Immature natural killer cell (primary cell): Measurements from ENCODE around the gene SLC22A23. TPM values are rescaled to one million over a fixed set of nuclear protein-coding genes. Genes with fewer than 3 reads are reported as not detected.
"Not testable (repeated sequence)": the region's sequence is repeated elsewhere in the genome, so short reads cannot be mapped to it uniquely, and the experiment has no call there.

Experiments used
- DNase-seq, 3 donors: peaks; one replicate each; pipeline ENCODE4 v3.0.0; 2022; ENCODE audit warnings: mixed read lengths in 1 of 3
- H3K27ac Mint-ChIP-seq, 6 donors: one replicate each; pipeline ENCODE4 v1.8.0; 2020; ENCODE audit warnings: mixed read lengths in 6 of 6, mild to moderate bottlenecking in 5 of 6, inconsistent platforms in 4 of 6, moderate library complexity in 3 of 6
- H3K27me3 Mint-ChIP-seq, 3 donors: one replicate each; pipeline ENCODE4 v1.8.0; 2020 to 2021; ENCODE audit warnings: low read depth in 3 of 3, mild to moderate bottlenecking in 3 of 3, mixed read lengths in 3 of 3, moderate library complexity in 3 of 3, inconsistent platforms in 1 of 3
- H3K36me3 Mint-ChIP-seq, 3 donors: one replicate each; pipeline ENCODE4 v1.8.0; 2020; ENCODE audit warnings: mixed read lengths in 3 of 3, inconsistent platforms in 2 of 3, mild to moderate bottlenecking in 2 of 3
- H3K4me1 Mint-ChIP-seq, 2 donors: one replicate each; pipeline ENCODE4 v1.8.0; 2020; ENCODE audit warnings: inconsistent platforms in 2 of 2, mild to moderate bottlenecking in 2 of 2, mixed read lengths in 2 of 2, moderate library complexity in 1 of 2
- H3K4me3 Mint-ChIP-seq, 5 donors: one replicate each; pipeline ENCODE4 v1.8.0; 2020; ENCODE audit warnings: mild to moderate bottlenecking in 5 of 5, mixed read lengths in 5 of 5, inconsistent platforms in 3 of 5, moderate library complexity in 3 of 5
- H3K9me3 Mint-ChIP-seq, 6 donors: one replicate each; pipeline ENCODE4 v1.8.0; 2020; ENCODE audit warnings: mild to moderate bottlenecking in 6 of 6, mixed read lengths in 6 of 6, inconsistent platforms in 4 of 6, moderate library complexity in 3 of 6
- polyA plus RNA-seq, 3 donors: library from polyadenylated mRNA; unstranded; fragments of 300-500 nt; fragmentation: Illumina TruSeq; gene quantifications; one replicate each; pipeline ENCODE4 v1.2.3, GENCODE V29; 2021

The SLC22A23 gene
- polyA plus RNA-seq, 3 donors from 2014 or later, result 0.14 to 0.21 TPM; not detected in 1

DNA sequence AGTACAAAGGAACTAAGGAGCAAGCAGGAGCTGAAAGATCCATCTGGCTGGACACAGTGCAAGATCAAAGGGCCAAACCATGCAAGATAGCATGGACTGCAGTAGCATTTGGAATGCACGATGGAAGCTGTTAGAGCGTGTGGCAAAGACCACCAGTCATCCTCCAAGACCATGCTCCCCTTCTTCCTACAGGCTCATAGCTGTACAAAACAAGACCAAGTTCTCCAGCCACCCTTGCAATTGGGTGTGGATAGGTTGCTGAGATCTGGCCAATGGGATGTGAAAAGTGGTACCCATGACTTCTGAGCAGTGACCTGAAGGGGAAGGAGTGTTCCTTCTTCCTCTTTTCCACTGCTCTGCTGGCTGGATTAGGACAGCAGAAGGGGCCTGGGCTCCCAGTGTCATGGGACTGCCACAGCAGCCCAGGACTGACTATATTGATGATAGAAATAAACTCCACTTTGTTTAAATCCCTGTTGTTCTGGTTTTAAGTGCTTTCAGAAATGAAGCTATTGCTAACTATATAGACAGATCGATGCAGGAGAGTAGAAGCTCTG is 64.9 kb downstream of the SLC22A23 start:
- Mint-ChIP-seq H3K27ac (no peak overlapping the region), H3K4me1 (no peaks in the 10 kb centered on the region), H3K27me3 (peaks cover 0 to 12% (median 3%) of the 10 kb centered on the region in 3 donors), H3K9me3 (no peaks in the 10 kb centered on the region), H3K36me3 (no peaks in the 10 kb centered on the region), H3K4me3 (no peak overlapping the region)
- no peak for DNase-seq

DNA sequence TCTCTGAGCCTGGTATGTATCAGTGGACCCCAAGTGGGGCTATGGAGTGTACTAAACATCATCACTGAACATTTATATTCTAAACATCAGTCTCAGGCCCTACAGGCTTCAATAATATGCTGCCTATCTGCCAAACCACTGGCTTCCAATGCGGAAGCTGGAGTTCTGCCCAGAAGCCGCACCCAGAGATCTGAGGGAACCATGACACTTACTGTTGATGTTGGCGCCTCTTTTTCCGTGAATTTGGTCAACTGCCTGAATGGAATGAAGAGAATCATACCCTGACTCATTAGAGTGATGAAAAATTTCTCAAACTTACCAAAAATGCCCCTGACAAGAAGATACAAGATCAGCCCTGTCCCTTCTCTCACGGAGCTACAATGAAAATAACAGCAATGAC is 66.2 kb downstream of the SLC22A23 start:
- no peak overlapping the region for H3K27ac Mint-ChIP-seq
- H3K4me3 Mint-ChIP-seq, result no peak overlapping the region
- no peaks in the 10 kb centered on the region for H3K4me1 Mint-ChIP-seq
- H3K27me3 Mint-ChIP-seq, result peaks cover 0 to 15% (median 3%) of the 10 kb centered on the region in 3 donors
- no peaks in the 10 kb centered on the region for H3K36me3 Mint-ChIP-seq
- DNase-seq, result no peak
- H3K9me3 Mint-ChIP-seq, result no peaks in the 10 kb centered on the region

DNA sequence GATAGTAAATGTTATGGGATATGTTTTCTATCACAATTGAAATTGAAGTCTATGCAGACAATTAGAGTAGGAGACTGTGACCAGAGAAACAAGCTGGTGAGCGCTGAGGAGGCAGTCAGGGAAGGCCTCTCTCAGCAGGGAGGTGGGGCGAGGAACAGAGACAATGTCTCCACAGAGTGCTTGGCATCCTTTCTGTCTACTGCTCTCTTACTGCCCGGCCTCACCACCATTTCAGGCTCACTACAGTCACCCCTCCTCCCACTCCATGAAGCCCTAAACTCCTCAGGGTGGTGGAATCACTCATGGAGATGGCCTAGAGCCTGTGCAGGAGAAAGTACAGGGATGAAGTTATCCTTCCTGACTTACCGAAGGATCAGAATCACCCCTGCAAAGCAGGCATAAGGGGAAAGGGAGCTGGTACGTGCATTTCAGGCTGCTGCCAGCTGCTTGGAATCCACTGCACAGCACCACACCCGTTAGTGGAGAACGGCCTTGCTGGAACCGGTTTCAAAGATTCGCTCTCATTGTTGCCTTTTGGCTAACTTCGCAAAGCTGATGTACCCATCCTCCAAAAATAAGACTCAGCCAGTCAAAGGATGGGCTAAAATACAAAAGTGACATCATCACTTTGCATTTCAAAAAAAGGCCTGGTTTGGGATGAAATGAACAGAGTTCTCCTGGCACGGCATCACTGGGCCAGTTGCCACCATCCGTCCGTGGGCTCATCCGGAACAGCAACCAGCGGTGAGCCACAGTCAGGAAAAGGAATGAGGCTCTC is 67.3 kb downstream of the SLC22A23 start:
- H3K4me1 Mint-ChIP-seq, result no peaks in the 10 kb centered on the region
- no peaks in the 10 kb centered on the region for H3K36me3 Mint-ChIP-seq
- H3K27me3 Mint-ChIP-seq, result peaks cover 3 to 15% (median 3%) of the 10 kb centered on the region in 3 donors
- no peak overlapping the region for H3K27ac Mint-ChIP-seq
- no peak overlapping the region for H3K4me3 Mint-ChIP-seq
- no peaks in the 10 kb centered on the region for H3K9me3 Mint-ChIP-seq
- DNase-seq, result no peak

DNA sequence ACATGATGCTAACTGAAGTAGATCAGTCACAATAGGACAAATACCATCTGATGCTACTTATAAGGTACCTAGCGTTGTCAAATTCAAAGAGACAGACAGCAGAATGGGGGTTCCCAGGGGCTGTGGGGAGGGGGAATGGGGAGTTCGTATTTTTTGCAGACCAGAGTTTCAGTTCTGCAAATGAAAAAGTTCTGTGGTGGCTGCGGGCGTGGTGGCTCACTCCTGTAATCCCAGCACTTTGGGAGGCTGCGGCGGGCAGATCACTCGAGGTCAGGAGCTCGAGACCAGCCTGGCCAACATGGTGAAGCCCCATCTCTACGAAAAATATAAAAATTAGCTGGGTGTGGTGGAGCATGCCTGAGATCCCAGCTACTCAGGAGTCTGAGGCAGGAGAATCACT is 68.1 kb downstream of the SLC22A23 start:
- H3K4me3 Mint-ChIP-seq, result no peak overlapping the region
- H3K27ac Mint-ChIP-seq, result no peak overlapping the region
- no peaks in the 10 kb centered on the region for H3K9me3 Mint-ChIP-seq
- DNase-seq, result no peak
- H3K4me1 Mint-ChIP-seq, result no peaks in the 10 kb centered on the region
- peaks cover 3 to 15% (median 6%) of the 10 kb centered on the region in 3 donors for H3K27me3 Mint-ChIP-seq
- no peaks in the 10 kb centered on the region for H3K36me3 Mint-ChIP-seq

DNA sequence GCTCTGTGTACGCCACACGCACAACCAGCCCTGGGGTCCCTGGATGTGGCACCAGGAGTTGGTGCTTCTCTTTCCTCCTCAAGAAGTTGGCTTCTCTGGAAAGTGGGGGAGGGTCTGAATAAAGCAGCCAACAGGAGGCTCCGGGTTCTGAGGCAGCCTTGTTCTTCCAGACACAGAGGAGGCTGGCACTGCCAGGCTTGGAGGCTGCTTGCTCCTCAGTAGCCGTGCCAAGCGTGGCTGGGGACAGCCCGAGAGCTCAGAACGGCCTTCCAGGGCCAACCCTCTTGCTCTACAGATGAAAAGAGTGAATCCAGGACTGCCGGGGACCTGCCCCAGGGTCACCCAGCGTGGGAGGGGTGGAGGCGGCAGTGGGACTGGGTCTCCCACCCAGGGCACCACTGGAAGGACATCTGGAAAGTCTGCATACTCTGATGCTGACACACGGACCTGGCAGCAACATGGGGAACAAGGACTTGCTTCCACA is 70.4 kb downstream of the SLC22A23 start:
- Mint-ChIP-seq H3K36me3 (no peaks in the 10 kb centered on the region), H3K27ac (no peak overlapping the region), H3K4me1 (no peaks in the 10 kb centered on the region), H3K9me3 (no peaks in the 10 kb centered on the region), H3K4me3 (no peak overlapping the region), H3K27me3 (peaks cover 3 to 23% (median 6%) of the 10 kb centered on the region in 3 donors)
- DNase-seq, result no peak

DNA sequence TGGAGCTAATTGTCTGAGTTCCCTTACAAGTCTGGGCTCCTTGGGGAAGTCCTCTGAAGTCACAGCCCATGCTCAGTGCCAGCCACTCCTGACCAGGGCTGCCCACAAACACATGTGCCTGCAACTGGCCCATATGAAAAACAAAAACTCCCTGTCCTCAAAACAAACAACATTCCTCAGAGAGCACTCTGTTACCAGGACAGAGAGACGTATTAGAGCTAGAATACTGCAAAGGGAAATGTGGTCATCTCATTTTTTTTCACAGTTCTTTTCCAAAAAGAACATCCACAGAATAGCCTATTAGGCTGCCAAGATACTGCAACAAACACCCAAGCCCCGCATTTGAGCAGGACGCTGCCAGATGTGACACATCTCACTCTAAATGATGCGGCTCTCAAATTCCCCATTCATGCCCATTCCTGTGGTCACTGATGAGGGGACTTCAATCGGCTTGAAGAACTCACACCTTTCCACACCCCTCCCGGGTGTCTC is 71.1 kb downstream of the SLC22A23 start:
- H3K9me3 Mint-ChIP-seq, result no peaks in the 10 kb centered on the region
- peaks cover 3 to 23% (median 6%) of the 10 kb centered on the region in 3 donors for H3K27me3 Mint-ChIP-seq
- H3K4me3 Mint-ChIP-seq, result no peak overlapping the region
- no peak for DNase-seq
- H3K36me3 Mint-ChIP-seq, result no peaks in the 10 kb centered on the region
- no peak overlapping the region for H3K27ac Mint-ChIP-seq
- H3K4me1 Mint-ChIP-seq, result no peaks in the 10 kb centered on the region

DNA sequence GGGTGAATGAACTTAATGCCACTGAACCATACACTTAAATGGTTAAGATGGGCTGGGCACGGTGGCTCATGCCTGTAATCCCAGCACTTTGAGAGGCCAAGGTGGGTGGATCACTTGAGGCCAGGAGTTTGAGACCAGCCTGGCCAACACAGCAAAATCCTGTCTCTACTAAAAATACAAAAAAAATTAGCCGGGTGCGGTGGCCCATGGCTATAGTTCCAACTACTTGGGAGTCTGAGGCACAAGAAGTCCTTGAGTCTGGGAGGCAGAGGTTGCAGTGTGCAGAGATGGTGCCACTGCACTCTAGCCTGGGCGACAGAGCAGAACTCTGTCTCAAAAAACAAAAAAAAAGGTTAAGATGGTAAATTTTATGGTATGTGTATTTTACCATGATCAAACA is 71.7 kb downstream of the SLC22A23 start:
- H3K27me3 Mint-ChIP-seq, result peaks cover 3 to 25% (median 6%) of the 10 kb centered on the region in 3 donors
- H3K27ac Mint-ChIP-seq, H3K4me3 Mint-ChIP-seq, H3K36me3 Mint-ChIP-seq, H3K9me3 Mint-ChIP-seq, H3K4me1 Mint-ChIP-seq, DNase-seq: not testable (repeated sequence)

DNA sequence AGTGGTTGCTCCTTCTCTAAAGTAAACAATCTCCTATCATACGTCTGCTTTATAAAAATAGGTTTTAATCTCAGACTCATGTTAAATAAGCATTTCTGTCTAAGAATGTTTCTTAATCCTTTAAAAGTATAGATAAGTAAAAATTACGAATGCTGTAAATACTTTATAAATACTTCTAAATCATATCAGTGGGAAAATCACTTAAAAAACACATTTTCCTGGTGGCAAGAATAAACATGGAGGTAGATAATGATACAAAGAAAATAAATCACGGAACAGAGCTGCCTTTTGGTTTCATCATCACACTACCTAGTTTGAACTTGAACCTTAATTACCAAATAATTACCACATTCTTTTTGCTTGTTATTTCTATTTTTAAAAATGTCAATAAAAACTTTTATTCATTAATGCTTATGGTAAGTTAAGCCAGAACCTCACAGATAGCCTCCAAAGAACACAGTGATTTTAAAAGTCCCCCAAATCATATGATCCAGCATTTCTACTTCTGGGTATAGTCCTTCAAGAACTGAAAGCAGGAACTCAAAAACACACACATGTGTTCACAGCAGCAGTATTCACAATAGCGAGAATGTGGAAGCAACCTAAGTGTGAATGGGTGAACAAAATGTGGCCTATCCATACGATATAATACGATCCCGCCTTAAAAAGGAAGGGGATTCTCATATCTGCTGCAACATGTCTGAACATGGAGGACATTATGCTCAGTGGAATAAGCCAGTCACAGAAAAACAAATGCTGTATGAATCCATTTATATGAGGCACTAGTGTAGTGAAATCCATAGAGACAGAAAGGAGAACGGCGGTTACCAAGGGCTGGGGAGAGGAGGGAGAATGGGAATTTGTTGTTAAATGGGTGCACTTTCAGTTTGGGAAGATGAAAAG is 72.4 kb downstream of the SLC22A23 start:
- Mint-ChIP-seq H3K4me3 (no peak overlapping the region), H3K27ac (no peak overlapping the region), H3K27me3 (peaks cover 3 to 30% (median 10%) of the 10 kb centered on the region in 3 donors), H3K9me3 (no peaks in the 10 kb centered on the region), H3K36me3 (no peaks in the 10 kb centered on the region), H3K4me1 (no peaks in the 10 kb centered on the region)
- no peak for DNase-seq

DNA sequence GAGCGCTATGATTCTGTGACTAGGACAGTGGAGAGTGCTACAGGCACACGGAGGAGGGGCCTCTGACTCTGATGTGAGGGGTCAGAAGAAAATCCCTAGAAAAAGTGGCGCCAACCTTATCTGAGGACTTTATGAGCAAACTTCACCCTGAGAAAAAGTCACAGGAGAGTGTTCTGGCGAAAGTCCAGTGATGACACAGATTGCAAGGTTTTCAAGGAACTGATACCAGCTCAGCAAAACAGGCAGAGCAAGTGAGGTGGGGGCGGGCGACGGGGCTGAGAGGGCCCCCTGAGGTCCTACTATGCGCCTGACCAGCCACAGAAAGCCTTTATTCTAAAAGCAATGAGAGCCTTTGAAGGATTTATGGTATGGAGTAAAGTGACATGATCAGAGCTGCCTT is 73.3 kb downstream of the SLC22A23 start:
- Mint-ChIP-seq H3K27ac (no peak overlapping the region), H3K27me3 (peaks cover 3 to 30% (median 10%) of the 10 kb centered on the region in 3 donors), H3K36me3 (no peaks in the 10 kb centered on the region), H3K4me1 (peaks cover 1 to 4% of the 10 kb centered on the region in 2 donors), H3K9me3 (no peaks in the 10 kb centered on the region), H3K4me3 (no peak overlapping the region)
- DNase-seq, result no peak

DNA sequence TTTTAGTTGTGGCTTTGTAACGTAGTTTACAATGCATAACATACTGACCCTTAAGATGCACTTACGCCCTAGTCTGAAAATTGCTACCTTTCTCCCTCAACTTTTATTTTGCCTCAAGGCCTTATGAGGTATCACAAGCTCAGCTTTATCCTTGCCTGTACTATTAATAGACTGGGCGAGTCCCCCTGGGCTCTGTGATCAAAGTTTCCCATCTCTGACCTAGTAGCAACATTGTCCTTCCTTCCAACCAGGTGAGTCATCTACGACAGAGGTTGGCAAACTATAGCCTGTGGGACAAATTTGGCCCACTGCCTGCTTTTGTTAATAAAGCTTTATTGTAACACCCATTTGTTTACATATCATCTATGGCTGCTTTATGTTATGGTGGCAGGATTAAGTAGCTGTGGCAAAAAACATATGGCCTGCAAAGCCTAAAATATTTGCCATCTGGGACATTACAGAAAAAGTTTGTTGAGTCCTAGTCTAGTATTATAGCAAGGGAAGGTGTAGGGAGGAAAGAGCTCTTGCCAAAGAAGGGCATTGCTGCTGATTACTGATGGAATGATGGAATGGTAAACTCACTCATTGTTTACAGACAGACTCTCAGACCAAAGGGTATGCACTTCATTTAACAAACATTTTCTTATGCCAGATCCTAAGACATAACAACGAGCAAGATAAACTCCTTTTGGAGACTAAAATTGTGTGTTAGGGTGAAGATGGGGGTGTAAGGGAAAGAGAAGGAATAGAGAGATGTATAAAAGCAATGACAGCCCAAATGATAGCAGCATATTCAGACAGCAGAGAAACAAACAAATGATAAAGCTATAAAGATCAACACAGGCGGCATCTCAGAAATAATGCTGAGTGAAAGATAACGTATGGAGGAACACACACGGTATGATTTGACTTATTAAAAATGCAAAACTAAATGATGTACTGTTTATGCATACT is 74.2 kb downstream of the SLC22A23 start:
- Mint-ChIP-seq H3K27me3 (peaks cover 6 to 25% (median 8%) of the 10 kb centered on the region in 3 donors), H3K4me1 (peaks cover 9 to 11% of the 10 kb centered on the region in 2 donors), H3K36me3 (no peaks in the 10 kb centered on the region), H3K4me3 (no peak overlapping the region), H3K9me3 (no peaks in the 10 kb centered on the region), H3K27ac (no peak overlapping the region)
- no peak for DNase-seq

DNA sequence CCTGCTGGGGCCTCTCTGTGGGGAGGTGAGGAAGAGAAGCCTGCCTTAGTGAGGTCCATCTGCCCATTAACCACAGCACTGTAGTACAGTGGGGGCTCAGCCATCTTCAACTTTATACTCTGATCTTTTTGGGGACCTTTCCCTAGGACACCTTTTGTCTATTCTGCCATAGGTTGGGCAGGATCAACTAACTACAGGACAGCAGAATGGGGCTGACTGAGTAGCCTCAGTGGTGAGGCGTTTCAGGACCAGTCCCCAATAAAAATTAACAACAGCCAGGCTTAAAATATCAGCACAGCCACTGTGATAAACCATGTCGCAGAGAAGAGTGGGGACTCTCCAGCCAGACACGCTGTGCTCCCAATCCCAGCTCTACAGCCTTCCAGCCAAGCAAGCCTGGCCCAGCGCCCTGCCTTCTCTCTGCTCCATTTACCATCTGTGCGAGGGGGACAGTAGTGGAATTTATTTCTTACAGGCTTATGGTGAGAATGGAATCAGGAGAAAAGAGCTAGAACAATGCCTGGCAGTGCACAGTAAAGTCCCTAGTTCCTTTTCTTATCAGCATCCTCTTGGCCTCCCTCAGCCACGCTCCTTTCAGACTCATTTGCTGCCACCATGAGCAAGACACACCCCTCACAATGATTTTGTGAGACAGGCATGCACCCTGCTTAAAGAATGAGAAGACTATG is 75.5 kb downstream of the SLC22A23 start:
- Mint-ChIP-seq H3K4me3 (no peak overlapping the region), H3K27me3 (peaks cover 6 to 24% (median 8%) of the 10 kb centered on the region in 3 donors), H3K4me1 (peaks cover 9 to 11% of the 10 kb centered on the region in 2 donors), H3K36me3 (no peaks in the 10 kb centered on the region), H3K9me3 (no peaks in the 10 kb centered on the region), H3K27ac (no peak overlapping the region)
- DNase-seq, result no peak

DNA sequence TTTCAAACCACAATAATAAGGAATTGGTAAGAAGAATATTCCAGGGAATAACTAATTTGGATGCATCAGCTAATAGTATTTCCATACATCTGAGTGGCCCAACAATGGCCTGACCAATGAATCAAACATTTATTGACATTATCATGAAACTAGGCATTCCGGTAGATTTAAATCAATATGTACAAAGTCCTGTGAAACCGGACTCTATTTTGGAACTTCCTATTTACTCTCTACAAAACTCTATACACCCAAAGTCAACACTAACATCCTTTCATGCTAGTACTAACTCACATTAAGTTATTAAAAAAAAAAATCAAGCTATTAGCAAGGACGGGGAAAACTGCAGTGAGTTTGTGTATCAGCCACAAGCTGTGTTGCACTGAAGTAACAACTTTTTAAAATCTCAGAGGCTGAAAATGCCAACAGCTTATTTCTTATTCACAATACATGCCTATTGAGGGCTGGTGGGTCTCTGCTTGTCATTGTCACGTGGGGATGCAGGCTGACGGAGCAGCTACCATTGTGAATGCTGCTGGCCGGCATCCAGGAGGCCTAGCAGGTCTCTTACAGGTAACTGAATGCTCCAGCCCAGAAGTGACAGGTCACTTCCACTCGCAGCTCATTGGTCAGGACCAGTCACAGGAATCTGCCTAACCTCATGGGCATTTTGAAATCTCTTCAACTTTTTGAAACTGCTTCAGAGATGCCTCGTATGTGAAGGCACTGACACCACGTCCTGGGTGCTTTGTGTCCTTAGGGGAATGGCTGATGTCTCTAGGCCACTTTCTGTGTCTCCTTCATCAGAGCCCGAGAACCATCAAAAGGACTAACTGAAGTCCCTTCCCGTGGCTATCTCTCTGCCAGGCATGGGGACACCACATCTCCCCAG is 76.3 kb downstream of the SLC22A23 start:
- H3K27me3 Mint-ChIP-seq, result peaks cover 5 to 21% (median 7%) of the 10 kb centered on the region in 3 donors
- peaks cover 9 to 11% of the 10 kb centered on the region in 2 donors for H3K4me1 Mint-ChIP-seq
- no peaks in the 10 kb centered on the region for H3K36me3 Mint-ChIP-seq
- DNase-seq, result no peak
- no peak overlapping the region for H3K27ac Mint-ChIP-seq
- H3K9me3 Mint-ChIP-seq, result no peaks in the 10 kb centered on the region
- no peak overlapping the region for H3K4me3 Mint-ChIP-seq
